Glutamatergic neuron (in vitro differentiated cells): ENCODE data around the gene RHOBTB3. TPM values are rescaled to one million over a fixed set of nuclear protein-coding genes. Genes with fewer than 3 reads are reported as not detected.

Experiments
- DNase-seq: peaks from one replicate; pipeline ENCODE4 v3.0.0; 2022
- H3K27ac Mint-ChIP-seq: one replicate; pipeline ENCODE4 v1.8.0; 2020; ENCODE audit warnings: mild to moderate bottlenecking, mixed read lengths, inconsistent platforms; ENCODE audit not compliant: unreplicated experiment
- H3K27me3 Mint-ChIP-seq: one replicate; pipeline ENCODE4 v1.8.0; 2020; ENCODE audit warnings: mild to moderate bottlenecking, moderate library complexity, mixed read lengths, inconsistent platforms; ENCODE audit not compliant: unreplicated experiment
- H3K36me3 Mint-ChIP-seq: one replicate; pipeline ENCODE4 v1.8.0; 2020; ENCODE audit warnings: mild to moderate bottlenecking, mixed read lengths, inconsistent platforms; ENCODE audit not compliant: unreplicated experiment
- H3K4me1 Mint-ChIP-seq: one replicate; pipeline ENCODE4 v1.8.0; 2020; ENCODE audit warnings: mild to moderate bottlenecking, low read depth, mixed read lengths, inconsistent platforms; ENCODE audit not compliant: unreplicated experiment
- H3K4me3 Mint-ChIP-seq: one replicate; pipeline ENCODE4 v1.8.0; 2020; ENCODE audit warnings: mild to moderate bottlenecking, mixed read lengths, inconsistent platforms; ENCODE audit not compliant: unreplicated experiment
- H3K9me3 Mint-ChIP-seq: one replicate; pipeline ENCODE4 v1.8.0; 2020; ENCODE audit warnings: mild to moderate bottlenecking, moderate library complexity, mixed read lengths, inconsistent platforms; ENCODE audit not compliant: unreplicated experiment
- CTCF ChIP-seq: fragments of 200-600 bp; sonication (generic); IDR thresholded peaks from one replicate; pipeline ENCODE4 v1.5.0; 2021; ENCODE audit not compliant: partially characterized antibody, unreplicated experiment
- total RNA-seq: library from RNA; stranded (reverse); fragmentation: NEBNext Ultra II Directional; extraction: Animal tissue kit (Norgen Biotek cat#: 25700); gene quantifications from one replicate; pipeline ENCODE4 v1.2.1, GENCODE V29; 2021; ENCODE audit not compliant: unreplicated experiment

The RHOBTB3 gene
- total RNA-seq, 1 donor from 2014 or later, result 39.0 TPM

- TF ChIP-seq CTCF, result no peak
- H3K4me1 Mint-ChIP-seq, result peaks cover 2% of the 10 kb centered on the region
- no peaks in the 10 kb centered on the region for H3K9me3 Mint-ChIP-seq
- no peak overlapping the region for H3K4me3 Mint-ChIP-seq
- no peaks in the 10 kb centered on the region for H3K27me3 Mint-ChIP-seq
- DNase-seq, result no peak
- no peaks in the 10 kb centered on the region for H3K36me3 Mint-ChIP-seq
- H3K27ac Mint-ChIP-seq, result no peak overlapping the region
Measured at GRCh38 chr5:95783661-95784060, 52.5 kb downstream of the RHOBTB3 start.

GRCh38 chr5:95784514-95785302, 53.6 kb downstream of the RHOBTB3 start:
- Mint-ChIP-seq H3K27ac (no peak overlapping the region), H3K4me1 (peaks cover 2% of the 10 kb centered on the region), H3K4me3 (no peak overlapping the region), H3K36me3 (no peaks in the 10 kb centered on the region), H3K9me3 (no peaks in the 10 kb centered on the region), H3K27me3 (no peaks in the 10 kb centered on the region)
- no peak for TF ChIP-seq CTCF
- DNase-seq, result no peak

- no peak overlapping the region for H3K27ac Mint-ChIP-seq
- H3K27me3 Mint-ChIP-seq, result peaks cover 1% of the 10 kb centered on the region
- no peak overlapping the region for H3K4me3 Mint-ChIP-seq
- no peak for TF ChIP-seq CTCF
- no peaks in the 10 kb centered on the region for H3K36me3 Mint-ChIP-seq
- no peak for DNase-seq
- peaks cover 2% of the 10 kb centered on the region for H3K4me1 Mint-ChIP-seq
- H3K9me3 Mint-ChIP-seq, result no peaks in the 10 kb centered on the region
Measured at GRCh38 chr5:95786821-95787418, 55.8 kb downstream of the RHOBTB3 start.

GRCh38 chr5:95788493-95788892, 57.4 kb downstream of the RHOBTB3 start:
- no peak for TF ChIP-seq CTCF
- H3K36me3 Mint-ChIP-seq, result no peaks in the 10 kb centered on the region
- H3K4me3 Mint-ChIP-seq, result no peak overlapping the region
- H3K27me3 Mint-ChIP-seq, result peaks cover 1% of the 10 kb centered on the region
- no peak overlapping the region for H3K27ac Mint-ChIP-seq
- DNase-seq, result no peak
- H3K4me1 Mint-ChIP-seq, result peaks cover 2% of the 10 kb centered on the region
- no peaks in the 10 kb centered on the region for H3K9me3 Mint-ChIP-seq

- no peak for DNase-seq
Measured at GRCh38 chr5:95791751-95792150, 60.6 kb downstream of the RHOBTB3 start.

More at GRCh38 chr5:95791751-95792150, 60.6 kb downstream of the RHOBTB3 start:
- H3K27ac Mint-ChIP-seq, result no peak overlapping the region
- no peak overlapping the region for H3K4me3 Mint-ChIP-seq
- peaks cover 2% of the 10 kb centered on the region for H3K4me1 Mint-ChIP-seq
- no peaks in the 10 kb centered on the region for H3K9me3 Mint-ChIP-seq
- H3K36me3 Mint-ChIP-seq, result no peaks in the 10 kb centered on the region
- no peak for TF ChIP-seq CTCF
- H3K27me3 Mint-ChIP-seq, result peaks cover 1% of the 10 kb centered on the region
